ENCODE data around the gene CFAP46.

- TF ChIP-seq, protein P1, sequence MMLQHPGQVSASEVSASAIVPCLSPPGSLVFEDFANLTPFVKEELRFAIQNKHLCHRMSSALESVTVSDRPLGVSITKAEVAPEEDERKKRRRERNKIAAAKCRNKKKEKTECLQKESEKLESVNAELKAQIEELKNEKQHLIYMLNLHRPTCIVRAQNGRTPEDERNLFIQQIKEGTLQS (IDR thresholded peaks at IDR 0.05), result no peak
- TF ChIP-seq, protein P1 (CRISPR knock-in tag; conservative IDR thresholded peaks at IDR 0.05), result no peak
- TF ChIP-seq CTCF (IDR thresholded peaks at IDR 0.05 in 2 of 3, conservative IDR thresholded peaks at IDR 0.05 in 1 of 3; ENCODE audit: insufficient read depth in 2 of 3, low read depth in 1 of 3, low read length in 3 of 3) (no peak), NR2C1 (IDR thresholded peaks at IDR 0.05) (no peak), NR2C1 (tag; IDR thresholded peaks at IDR 0.05) (no peak), CREB1 (IDR thresholded peaks at IDR 0.05) (no peak), CREB1 (CRISPR knock-in tag; IDR thresholded peaks at IDR 0.05) (no peak)
These were observed 90.9 kb downstream of the CFAP46 start for GRCh38 chr10:132851451-132851850.
